HFFc6 (cell line): ENCODE measurements around the gene PCDHGA3. TPM values are rescaled to one million over a fixed set of nuclear protein-coding genes. Genes with fewer than 3 reads are reported as not detected.
"Not testable (repeated sequence)": the region's sequence is repeated elsewhere in the genome, so short reads cannot be mapped to it uniquely, and the experiment has no call there.

Experiments used
- DNase-seq: peaks from one replicate; pipeline ENCODE4 v3.0.0-alpha.2; 2018
- H3K27ac Mint-ChIP-seq: 2 replicates; pipeline ENCODE4 v1.8.0; 2020; ENCODE audit warnings: mild to moderate bottlenecking, mixed read lengths
- H3K27me3 Mint-ChIP-seq: 2 replicates; pipeline ENCODE4 v1.8.0; 2021; ENCODE audit warnings: mild to moderate bottlenecking, moderate library complexity, mixed read lengths; ENCODE audit not compliant: insufficient read depth
- H3K36me3 Mint-ChIP-seq: 2 replicates; pipeline ENCODE4 v1.8.0; 2021; ENCODE audit warnings: low read depth, mixed read lengths
- H3K4me1 Mint-ChIP-seq: 2 replicates; pipeline ENCODE4 v1.8.0; 2020; ENCODE audit warnings: low read depth, mixed read lengths
- H3K4me3 Mint-ChIP-seq: 2 replicates; pipeline ENCODE4 v1.8.0; 2020; ENCODE audit warnings: mild to moderate bottlenecking, moderate library complexity, mixed read lengths
- H3K9me3 Mint-ChIP-seq: 2 replicates; pipeline ENCODE4 v1.8.0; 2020; ENCODE audit warnings: mild to moderate bottlenecking, mixed read lengths
- CTCF ChIP-seq: fragments of 200-600 bp; sonication (generic); IDR thresholded peaks from 2 replicates; pipeline ENCODE4 v1.5.0; 2021; ENCODE audit warnings: antibody characterized with exemption, mild to moderate bottlenecking
- total RNA-seq, 6 experiments: library from RNA; stranded (reverse); fragmentation: NEBNext Ultra II Directional; extraction: Animal tissue kit (Norgen Biotek cat#: 25700); gene quantifications; 2 replicates in 1 of 6; 3 replicates in 5 of 6; pipeline ENCODE4 v1.2.3, GENCODE V29; 2021

Gene PCDHGA3
- total RNA-seq, 6 experiments from 2014 or later, result 1.9 to 10.2 (median 2.7) TPM

GRCh38 chr5:141389153-141390042 lies 45.8 kb downstream of the PCDHGA3 start:
- Mint-ChIP-seq H3K27ac (no peak overlapping the region), H3K27me3 (no peaks in the 10 kb centered on the region; the same call in 1 of the 2 replicates), H3K9me3 (peaks cover 73% of the 10 kb centered on the region), H3K4me3 (peak overlapping the region; percentile 51; the same call in 1 of the 2 replicates), H3K36me3 (peaks cover 59% of the 10 kb centered on the region), H3K4me1 (peaks cover 21% of the 10 kb centered on the region)
- no peak for DNase-seq
- no peak for TF ChIP-seq CTCF

- peak; percentile 57 for TF ChIP-seq CTCF
- peaks cover 67% of the 10 kb centered on the region for H3K9me3 Mint-ChIP-seq
- H3K27ac Mint-ChIP-seq, result no peak within 1 kb of the TSS
- H3K4me3 Mint-ChIP-seq, result no peak within 1 kb of the TSS
- H3K27me3 Mint-ChIP-seq, result no peaks in the 10 kb centered on the region; the same call in 1 of the 2 replicates
- H3K36me3 Mint-ChIP-seq, result peaks cover 48% of the 10 kb centered on the region
- no peak for DNase-seq
- H3K4me1 Mint-ChIP-seq, result peaks cover 14% of the 10 kb centered on the region
These were observed 49.0 kb downstream of the PCDHGA3 start, which contains the start of gene PCDHGA8 for GRCh38 chr5:141392429-141393198. TSS of gene PCDHGA8 (plus strand) at chr5:141392633. CDS start at chr5:141392814, 181 bp downstream.

GRCh38 chr5:141393267-141393666 lies 49.6 kb downstream of the PCDHGA3 start:
- no peak for TF ChIP-seq CTCF
- H3K9me3 Mint-ChIP-seq, result peaks cover 65% of the 10 kb centered on the region
- H3K4me1 Mint-ChIP-seq, result peaks cover 13% of the 10 kb centered on the region
- DNase-seq, result no peak
- H3K27ac Mint-ChIP-seq, result no peak overlapping the region
- H3K27me3 Mint-ChIP-seq, result no peaks in the 10 kb centered on the region; the same call in 1 of the 2 replicates
- H3K36me3 Mint-ChIP-seq, result peaks cover 46% of the 10 kb centered on the region
- no peak overlapping the region for H3K4me3 Mint-ChIP-seq

GRCh38 chr5:141394401-141395187 lies 51.0 kb downstream of the PCDHGA3 start:
- DNase-seq, H3K4me3 Mint-ChIP-seq, H3K4me1 Mint-ChIP-seq, H3K27me3 Mint-ChIP-seq, H3K27ac Mint-ChIP-seq: not testable (repeated sequence)
- H3K9me3 Mint-ChIP-seq, result peaks cover 65% of the 10 kb centered on the region
- peaks cover 47% of the 10 kb centered on the region for H3K36me3 Mint-ChIP-seq

Other genes with a start within 250 kb of the PCDHGA3 start
- 1 to 10 TPM; 4.1 to 8.6 (median 5.3) TPM for gene PCDHB2, start 249.2 kb upstream of the PCDHGA3 start, total RNA-seq
- gene PCDHB3, start 243.4 kb upstream of the PCDHGA3 start, total RNA-seq, result under 1 TPM; 0.20 to 0.36 (median 0.30) TPM
- under 1 TPM; 0.24 to 0.80 (median 0.51) TPM for gene PCDHB4, start 222.0 kb upstream of the PCDHGA3 start, total RNA-seq
- under 1 TPM; 0.08 to 0.43 (median 0.23) TPM for gene PCDHB5, start 208.6 kb upstream of the PCDHGA3 start, total RNA-seq
- under 1 TPM; 0.14 to 0.94 (median 0.70) TPM for gene PCDHB6, start 193.8 kb upstream of the PCDHGA3 start, total RNA-seq
- under 1 TPM; 0.38 to 0.97 (median 0.46) TPM for gene PCDHB7, start 171.2 kb upstream of the PCDHGA3 start, total RNA-seq
- 1 to 10 TPM in 4 of 6 experiments, under 1 TPM in 2; 0.88 to 2.9 (median 2.1) TPM for gene PCDHB8, start 166.0 kb upstream of the PCDHGA3 start, total RNA-seq
- gene PCDHB16, start 161.4 kb upstream of the PCDHGA3 start, total RNA-seq, result 1 to 10 TPM; 1.7 to 4.0 (median 3.5) TPM
- gene PCDHB9, start 156.7 kb upstream of the PCDHGA3 start, total RNA-seq, result 1 to 10 TPM; 1.0 to 2.5 (median 1.6) TPM
- 1 to 10 TPM in 4 of 6 experiments, under 1 TPM in 2; 0.78 to 1.3 (median 1.1) TPM for gene PCDHB10, start 151.5 kb upstream of the PCDHGA3 start, total RNA-seq
- under 1 TPM; 0.33 to 0.54 (median 0.47) TPM for gene PCDHB11, start 144.2 kb upstream of the PCDHGA3 start, total RNA-seq
- under 1 TPM; 0.51 to 0.83 (median 0.63) TPM for gene PCDHB12, start 135.1 kb upstream of the PCDHGA3 start, total RNA-seq
- gene PCDHB13, start 129.9 kb upstream of the PCDHGA3 start, total RNA-seq, result 1 to 10 TPM; 3.0 to 4.5 (median 3.8) TPM
- gene PCDHB14, start 120.5 kb upstream of the PCDHGA3 start, total RNA-seq, result 1 to 10 TPM; 1.8 to 3.5 (median 2.7) TPM
- gene PCDHB15, start 98.4 kb upstream of the PCDHGA3 start, total RNA-seq, result 1 to 10 TPM in 3 of 6 experiments, under 1 TPM in 3; 0.45 to 1.4 (median 0.99) TPM
- gene SLC25A2, start 39.8 kb upstream of the PCDHGA3 start, total RNA-seq, result under 1 TPM in 1 of 6 experiments, not detected in 5; 0.17 TPM
- 10 to 100 TPM; 72.7 to 98.9 (median 74.8) TPM for gene TAF7, start 23.0 kb upstream of the PCDHGA3 start, total RNA-seq
- gene PCDHGA1, start 13.3 kb upstream of the PCDHGA3 start, total RNA-seq, result 1 to 10 TPM in 4 of 6 experiments, under 1 TPM in 2; 0.91 to 1.6 (median 1.2) TPM
- gene PCDHGA2, start 5.1 kb upstream of the PCDHGA3 start, total RNA-seq, result 1 to 10 TPM; 1.3 to 3.7 (median 1.5) TPM
- 1 to 10 TPM; 2.6 to 4.5 (median 3.4) TPM for gene PCDHGB1, start 6.3 kb downstream of the PCDHGA3 start, total RNA-seq
- 1 to 10 TPM; 3.6 to 6.3 (median 5.2) TPM for gene PCDHGA4, start 11.2 kb downstream of the PCDHGA3 start, total RNA-seq
- gene PCDHGB2, start 16.2 kb downstream of the PCDHGA3 start, total RNA-seq, result 10 to 100 TPM in 1 of 6 experiments, 1 to 10 TPM in 5; 4.4 to 10.3 (median 5.5) TPM
- 1 to 10 TPM in 3 of 6 experiments, under 1 TPM in 3; 0.74 to 1.8 (median 1.0) TPM for gene PCDHGA5, start 20.3 kb downstream of the PCDHGA3 start, total RNA-seq
- 1 to 10 TPM; 3.9 to 4.5 (median 4.3) TPM for gene PCDHGB3, start 26.4 kb downstream of the PCDHGA3 start, total RNA-seq
- gene PCDHGA6, start 30.1 kb downstream of the PCDHGA3 start, total RNA-seq, result 1 to 10 TPM; 1.8 to 2.8 (median 2.8) TPM
- 10 to 100 TPM in 4 of 6 experiments, 1 to 10 TPM in 2; 2.4 to 12.5 (median 11.6) TPM for gene PCDHGA7, start 38.9 kb downstream of the PCDHGA3 start, total RNA-seq
- gene PCDHGB4, start 43.9 kb downstream of the PCDHGA3 start, total RNA-seq, result 10 to 100 TPM in 4 of 6 experiments, 1 to 10 TPM in 2; 2.4 to 19.6 (median 16.6) TPM
- gene PCDHGA8, start 48.8 kb downstream of the PCDHGA3 start, total RNA-seq, result 1 to 10 TPM in 1 of 6 experiments, under 1 TPM in 5; 0.52 to 1.0 (median 0.90) TPM
- gene PCDHGB5, start 54.1 kb downstream of the PCDHGA3 start, total RNA-seq, result 10 to 100 TPM in 2 of 6 experiments, 1 to 10 TPM in 4; 8.8 to 14.6 (median 9.6) TPM
- 1 to 10 TPM in 2 of 6 experiments, under 1 TPM in 4; 0.69 to 1.6 (median 0.88) TPM for gene PCDHGA9, start 58.9 kb downstream of the PCDHGA3 start, total RNA-seq
- gene PCDHGB6, start 64.2 kb downstream of the PCDHGA3 start, total RNA-seq, result 1 to 10 TPM in 4 of 6 experiments, under 1 TPM in 2; 0.79 to 1.4 (median 1.1) TPM
- 1 to 10 TPM in 1 of 6 experiments, under 1 TPM in 5; 0.61 to 1.3 (median 0.78) TPM for gene PCDHGA10, start 69.2 kb downstream of the PCDHGA3 start, total RNA-seq
- 10 to 100 TPM in 2 of 6 experiments, 1 to 10 TPM in 4; 5.8 to 21.7 (median 6.8) TPM for gene PCDHGB7, start 73.8 kb downstream of the PCDHGA3 start, total RNA-seq
- 10 to 100 TPM in 3 of 6 experiments, 1 to 10 TPM in 3; 2.3 to 11.4 (median 9.8) TPM for gene PCDHGA11, start 77.2 kb downstream of the PCDHGA3 start, total RNA-seq
- gene PCDHGA12, start 86.7 kb downstream of the PCDHGA3 start, total RNA-seq, result 10 to 100 TPM in 4 of 6 experiments, 1 to 10 TPM in 2; 8.8 to 21.0 (median 18.9) TPM
- 100 to 1,000 TPM; 126 to 150 (median 132) TPM for gene PCDHGC3, start 132.1 kb downstream of the PCDHGA3 start, total RNA-seq
- 1 to 10 TPM in 1 of 6 experiments, under 1 TPM in 5; 0.34 to 1.4 (median 0.62) TPM for gene PCDHGC4, start 141.2 kb downstream of the PCDHGA3 start, total RNA-seq
- gene PCDHGC5, start 145.3 kb downstream of the PCDHGA3 start, total RNA-seq, result 1 to 10 TPM; 2.3 to 5.7 (median 2.7) TPM